ENCODE data around the gene CCDC12. TPM values are rescaled to one million over a fixed set of nuclear protein-coding genes. Genes with fewer than 3 reads are reported as not detected.

Gene CCDC12
- total RNA-seq, 1 experiment from 2014 or later = 46.5 TPM

DNA sequence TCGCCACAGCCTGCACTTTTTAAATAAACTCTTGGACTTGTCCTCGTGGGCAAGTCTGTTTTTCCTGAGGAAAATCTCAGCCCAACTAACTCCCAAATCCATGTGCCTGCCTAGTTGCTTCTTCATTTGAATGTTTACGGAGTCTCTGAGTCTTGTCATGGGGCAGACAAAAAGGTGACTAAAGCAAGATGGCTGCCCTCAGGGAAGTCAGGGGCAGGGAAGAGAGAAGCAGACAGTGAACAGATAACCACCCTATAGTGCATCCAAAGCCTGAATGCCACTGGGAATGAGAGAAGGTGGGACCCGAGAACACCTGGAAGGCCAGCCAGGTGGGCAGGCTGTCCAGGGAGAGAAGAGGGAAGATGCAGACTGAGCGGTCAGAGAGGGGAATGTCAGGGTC, 21.4 kb downstream of the CCDC12 start (continued):
- no peak for TF ChIP-seq ZBTB33 (IDR thresholded peaks at IDR 0.05; ENCODE audit: extremely low read depth, insufficient replicate concordance, low read length)

DNA sequence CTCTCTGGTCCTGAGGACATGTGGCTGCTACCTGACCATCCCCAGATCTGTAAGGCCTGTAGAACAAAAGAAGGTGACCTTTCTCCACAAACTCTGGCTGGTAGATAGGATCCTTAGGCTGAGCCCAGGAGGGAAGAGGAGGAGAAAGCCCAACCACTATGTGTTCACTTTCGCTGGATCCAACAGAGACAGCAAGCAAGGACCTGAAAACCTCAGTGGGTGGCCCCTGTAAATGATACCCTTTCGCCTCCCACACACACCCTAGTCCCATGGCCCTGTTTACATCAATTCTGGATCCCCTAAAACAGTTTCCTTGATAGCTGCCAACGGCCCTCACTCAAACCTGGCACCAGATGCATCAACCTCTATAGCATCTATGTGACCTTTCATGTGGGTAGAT, 22.4 kb downstream of the CCDC12 start:
- RAD21 ChIA-PET (ENCODE audit: low non-redundant PET in 1 of 2, low total read pairs in 2 of 2, uncharacterized antibody in 2 of 2, unreplicated experiment in 2 of 2) = no interaction called here
- no peaks in the 10 kb centered on the region for H3K9me2 ChIP-seq (ENCODE audit: insufficient read depth)
- H3K27me3 ChIP-seq (ENCODE audit: insufficient read depth, low read length) = no peaks in the 10 kb centered on the region
- no peak overlapping the region for H3K9ac ChIP-seq (ENCODE audit: low read length)
- no peak overlapping the region for H3K4me2 ChIP-seq (ENCODE audit: low read length)
- no TSS peak for BruUV-seq (replicated peaks)
- CTCF ChIA-PET = no interaction called here
- ATAC-seq = no peak
- H4K20me1 ChIP-seq (ENCODE audit: insufficient read depth) = peaks cover 37% of the 10 kb centered on the region
- no peak overlapping the region for H2AFZ ChIP-seq (ENCODE audit: low read depth, low read length, poor library complexity, severe bottlenecking)
- H3K36me3 ChIP-seq (ENCODE audit: control insufficient read depth in 1 of 2, insufficient read depth in 2 of 2, low read length in 2 of 2) = no peaks in the 10 kb centered on the region
- no peak for TF ChIP-seq RAD21 (IDR thresholded peaks at IDR 0.05; ENCODE audit: low read depth)
- no peak for TF ChIP-seq SRF (IDR thresholded peaks at IDR 0.05; ENCODE audit: low read depth)
- no peak for TF ChIP-seq CBX3 (IDR thresholded peaks at IDR 0.05; ENCODE audit: low read depth)
- no peak for TF ChIP-seq POLR2A (IDR thresholded peaks at IDR 0.05; ENCODE audit: borderline replicate concordance, extremely low read depth, insufficient read depth, insufficient read length)
- no peak for TF ChIP-seq ELF1 (IDR thresholded peaks at IDR 0.05; ENCODE audit: borderline replicate concordance, low read depth)
- no peak for TF ChIP-seq SP1 (IDR thresholded peaks at IDR 0.05; ENCODE audit: low read depth)
- no peak for TF ChIP-seq ATF3 (IDR thresholded peaks at IDR 0.05)
- no peak for TF ChIP-seq SIN3A (IDR thresholded peaks at IDR 0.05; ENCODE audit: low read depth)
- TF ChIP-seq EGR1 (IDR thresholded peaks at IDR 0.05; ENCODE audit: low read depth) = no peak
- no peak for TF ChIP-seq REST (IDR thresholded peaks at IDR 0.05; ENCODE audit: low read depth)
- no peak for TF ChIP-seq TCF7L2 (IDR thresholded peaks at IDR 0.05; ENCODE audit: borderline replicate concordance, extremely low read depth, insufficient read depth, insufficient read length)
- H3K79me2 ChIP-seq (ENCODE audit: insufficient read depth, low read length) = peaks cover 98% of the 10 kb centered on the region
- no peak overlapping the region for H3K4me3 ChIP-seq (replicated peaks in 1 of 2; ENCODE audit: low read depth in 1 of 2, low read length in 2 of 2)
- intact Hi-C loops (cut with micrococcal nuclease) = no loop called here
- POLR2A ChIA-PET = no interaction called here
- H3K9me3 ChIP-seq (ENCODE audit: control insufficient read depth in 1 of 2, insufficient read depth in 1 of 2, low read depth in 1 of 2, low read length in 2 of 2) = no peaks in the 10 kb centered on the region
- peaks cover 18 to 44% of the 10 kb centered on the region in 2 experiments for H3K4me1 ChIP-seq (ENCODE audit: control insufficient read depth in 1 of 2, insufficient read depth in 2 of 2, low read length in 2 of 2)
- DNase-seq (ENCODE audit: low read depth, low spot score) = no peak
- H3K27ac ChIP-seq (ENCODE audit: low read depth, low read length) = no peak overlapping the region
